ENCODE results near the gene SLC35F3.

The SLC35F3 gene

DNA sequence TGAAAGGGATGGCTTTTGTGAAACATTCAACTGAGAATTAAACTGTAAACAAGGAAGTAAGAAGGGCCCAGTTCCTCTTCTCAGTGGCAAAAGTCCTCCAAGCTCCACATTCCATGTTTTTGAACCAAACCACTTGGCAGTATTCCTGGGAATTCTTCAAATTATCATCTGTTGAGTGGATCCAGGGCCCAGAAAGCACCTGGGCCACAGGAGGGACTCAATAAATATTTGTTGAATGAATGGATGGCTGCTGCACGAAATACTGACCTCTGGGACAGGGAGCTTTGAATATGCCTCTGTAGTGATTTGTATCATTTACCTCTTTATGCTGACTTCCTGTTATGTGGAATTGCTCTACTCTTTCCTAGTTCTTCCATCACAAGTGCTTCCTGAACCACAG is 4.7 kb downstream of the SLC35F3 start:
- FAIRE-seq: no peak
- no peak for DNase-seq (ENCODE audit: insufficient read length, low spot score)

DNA sequence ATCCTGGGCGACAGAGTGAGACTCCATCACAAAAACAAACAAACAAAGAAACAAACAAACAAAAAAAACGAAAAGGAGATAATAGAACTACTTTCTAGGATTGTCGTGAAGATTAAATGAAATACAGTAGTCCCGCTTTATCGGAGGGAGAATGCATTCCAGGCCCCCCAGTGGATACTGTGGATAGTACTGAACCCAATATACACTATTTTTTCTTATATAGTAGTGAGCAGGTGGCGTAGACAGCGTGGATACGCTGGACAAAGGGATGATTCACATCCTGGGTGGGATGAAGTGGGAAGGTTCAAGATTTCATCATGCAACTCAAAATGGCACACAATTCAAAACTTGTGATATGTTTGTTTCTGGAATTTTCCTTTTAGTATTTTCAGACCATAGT is 8.0 kb downstream of the SLC35F3 start:
- FAIRE-seq (no peak), DNase-seq (ENCODE audit: insufficient read length, low spot score) (no peak)

DNA sequence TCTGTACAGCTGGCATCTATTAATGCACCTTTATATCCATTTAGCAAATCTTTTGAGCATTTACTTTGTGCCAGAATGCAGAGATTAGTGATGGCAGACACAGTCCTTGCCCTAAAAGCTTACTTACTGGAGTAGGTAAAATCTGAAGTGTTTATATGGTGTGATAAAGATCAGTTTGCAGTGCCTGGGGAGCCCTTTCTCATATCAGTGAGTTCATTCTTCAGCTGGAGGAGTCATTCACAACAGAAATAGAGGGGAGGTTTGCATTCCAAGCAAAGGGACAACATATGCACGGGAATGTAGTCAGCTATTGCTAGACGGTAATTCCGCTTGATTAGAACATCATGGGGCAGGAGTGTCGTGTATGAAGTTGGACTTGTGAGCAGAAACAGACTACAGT is 8.4 kb downstream of the SLC35F3 start:
- FAIRE-seq (no peak), DNase-seq (ENCODE audit: insufficient read length, low spot score) (no peak)

DNA sequence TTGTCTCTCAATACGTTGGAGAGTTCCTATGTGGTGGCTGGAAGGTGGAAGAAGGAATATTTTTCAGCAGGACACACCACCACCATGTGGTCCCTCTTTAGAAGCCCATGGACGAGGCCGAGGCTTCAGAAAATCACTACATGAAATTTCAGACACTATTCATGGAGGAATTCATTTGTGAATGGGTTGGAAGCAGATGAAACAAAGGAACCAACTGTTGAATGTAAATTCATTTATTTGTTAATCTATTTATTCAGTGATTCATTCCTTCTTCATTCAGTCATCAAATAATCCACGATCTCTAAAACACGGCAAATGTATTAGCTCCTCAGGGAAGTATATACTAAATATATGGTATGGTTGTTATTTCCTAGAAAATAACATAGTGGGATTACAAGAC is 12.2 kb downstream of the SLC35F3 start:
- DNase-seq (ENCODE audit: insufficient read length, low spot score) (no peak), FAIRE-seq (no peak)

DNA sequence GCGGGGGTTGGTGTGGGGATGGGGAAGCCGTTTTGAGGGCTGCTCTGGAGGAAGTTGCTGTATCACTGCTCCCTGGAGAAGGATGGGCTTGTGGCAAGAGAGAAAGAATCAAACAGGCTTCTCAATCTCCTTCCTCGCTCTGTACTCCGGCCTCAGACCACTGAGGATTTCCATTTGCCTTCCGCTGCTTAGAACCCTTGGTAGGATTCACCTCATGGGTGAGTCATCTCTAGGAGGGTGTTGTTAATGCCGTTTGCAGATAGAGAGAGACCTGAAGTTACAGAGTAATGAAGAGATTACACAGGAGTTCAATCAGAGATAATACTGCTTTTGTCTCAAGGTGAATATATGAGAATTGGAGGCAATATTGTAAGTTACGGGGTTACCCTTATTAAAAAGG is 15.3 kb downstream of the SLC35F3 start:
- no peak for FAIRE-seq
- DNase-seq (ENCODE audit: insufficient read length, low spot score): no peak

DNA sequence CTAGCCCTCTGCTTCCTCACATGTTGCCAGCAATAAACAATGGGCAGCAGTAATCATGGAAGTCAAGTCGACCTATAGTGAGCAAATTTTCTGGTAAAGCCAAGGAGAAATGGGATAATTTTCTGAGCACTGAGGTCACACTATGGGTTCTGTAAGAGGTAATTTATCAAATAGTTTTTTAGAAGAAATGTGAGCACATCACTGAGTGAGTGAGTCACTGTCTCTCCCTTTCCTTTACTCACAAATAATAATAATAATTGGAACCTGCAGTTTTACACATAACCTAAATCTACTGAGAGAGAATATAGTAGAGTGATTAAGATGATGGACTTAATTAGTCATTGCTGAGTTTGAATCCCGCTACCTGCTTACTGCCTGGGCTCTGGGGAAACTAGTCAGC is 23.6 kb downstream of the SLC35F3 start:
- no peak for FAIRE-seq
- no peak for DNase-seq (ENCODE audit: insufficient read length, low spot score)

DNA sequence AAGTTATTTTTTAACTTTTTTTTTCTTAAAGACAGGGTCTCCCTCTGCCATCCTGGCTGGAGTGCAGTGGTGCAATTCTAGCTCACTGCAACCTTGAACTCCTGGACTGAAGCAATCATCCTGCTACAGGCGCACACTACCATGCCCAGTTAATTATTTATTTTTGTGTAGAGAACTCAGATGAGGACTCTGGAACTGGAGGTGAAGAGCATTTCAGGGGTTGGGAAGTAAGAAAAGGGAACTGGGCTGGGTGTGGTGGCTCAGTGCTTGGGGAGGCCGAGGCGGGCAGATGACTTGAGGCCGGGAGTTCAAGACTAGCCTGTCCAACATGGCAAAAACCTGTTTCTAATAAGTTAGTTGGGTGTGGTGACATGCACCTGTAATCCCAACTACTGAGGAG is 28.9 kb downstream of the SLC35F3 start:
- FAIRE-seq (no peak), DNase-seq (ENCODE audit: insufficient read length, low spot score) (no peak)

DNA sequence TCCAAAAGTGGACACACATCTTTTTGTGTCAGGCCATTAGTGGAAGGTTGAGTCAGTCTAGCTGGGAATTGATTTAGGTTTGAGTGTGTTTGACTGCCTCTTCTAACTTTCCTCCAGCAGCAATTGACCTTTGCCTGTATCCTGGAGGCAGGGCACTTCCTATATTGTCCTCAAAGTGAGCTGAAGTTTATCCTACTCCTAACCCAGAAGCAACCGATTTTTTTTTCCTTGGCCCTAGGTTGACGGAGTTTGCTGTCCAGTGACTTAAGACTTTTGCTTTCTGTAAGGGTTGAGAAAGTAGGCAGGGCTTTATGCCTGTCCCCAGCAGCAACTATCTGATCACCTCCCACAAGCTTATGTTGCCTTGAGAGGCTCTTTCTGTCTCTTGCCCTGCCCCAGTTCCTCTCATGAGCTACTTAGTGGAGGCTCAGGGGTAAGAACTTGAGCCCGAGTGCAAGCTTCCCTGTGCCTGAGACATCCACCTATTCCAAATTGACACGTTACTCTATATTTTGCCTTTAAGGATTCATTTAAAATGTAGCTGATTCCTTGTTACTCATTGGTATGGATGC is 30.9 kb downstream of the SLC35F3 start:
- FAIRE-seq (no peak), DNase-seq (ENCODE audit: insufficient read length, low spot score) (no peak)

DNA sequence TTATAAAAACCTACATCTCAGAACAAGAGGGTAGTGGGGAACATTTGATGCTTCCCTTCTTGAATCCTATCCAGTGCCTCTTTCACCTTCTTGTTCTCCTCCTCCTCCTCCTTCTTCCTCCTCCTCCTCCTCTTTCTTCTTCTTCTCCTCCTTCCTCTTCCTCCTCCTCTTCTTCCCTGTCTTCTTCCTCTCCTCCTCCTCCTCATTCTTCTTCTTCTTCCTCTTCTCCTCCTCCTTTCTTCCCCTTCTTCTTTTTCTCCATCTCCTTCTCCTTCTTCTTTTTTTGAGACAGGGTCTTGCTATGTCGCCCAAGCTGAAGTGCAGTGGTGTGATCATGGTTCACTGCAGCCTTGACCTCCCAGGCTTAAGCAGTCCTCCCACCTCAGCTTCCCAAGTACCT is 31.9 kb downstream of the SLC35F3 start:
- FAIRE-seq: no peak
- DNase-seq (ENCODE audit: insufficient read length, low spot score): no peak

DNA sequence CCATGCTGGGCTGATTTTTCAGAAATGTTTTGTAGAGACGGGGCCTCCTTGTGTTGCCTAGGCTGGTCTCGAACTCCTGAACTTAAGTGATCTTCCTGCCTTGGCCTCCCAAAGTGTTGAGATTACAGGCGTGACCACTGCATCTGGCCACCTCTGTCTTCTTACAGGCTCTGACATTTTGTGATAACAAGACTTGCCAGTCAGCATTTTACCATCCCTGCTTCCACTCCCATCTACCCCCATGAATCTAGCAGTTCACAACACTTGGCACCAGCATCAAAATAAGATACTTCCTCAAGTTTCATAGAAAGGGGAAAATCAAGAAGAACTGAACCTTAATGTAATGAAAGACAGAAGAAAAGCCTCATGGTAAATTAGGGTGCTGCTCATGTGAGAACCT is 32.4 kb downstream of the SLC35F3 start:
- DNase-seq (ENCODE audit: insufficient read length, low spot score) (no peak), FAIRE-seq (no peak)

DNA sequence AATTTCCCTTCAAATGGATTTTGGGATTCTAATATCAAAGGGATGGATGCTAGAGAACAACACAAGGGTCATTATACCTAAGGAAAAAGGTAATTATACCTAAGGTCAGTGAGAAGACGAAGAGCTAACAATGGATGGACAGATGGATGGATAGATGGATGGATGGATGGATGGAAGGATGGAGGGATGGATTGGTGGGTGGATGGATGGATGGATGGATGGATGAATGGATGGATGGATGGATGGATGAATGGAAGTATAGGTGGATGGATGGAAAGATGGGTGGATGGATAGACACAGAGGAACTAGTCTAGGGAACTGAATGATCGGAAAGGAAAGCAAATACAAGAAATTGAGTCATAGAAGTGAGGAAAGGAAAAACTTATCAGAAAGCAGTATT is 34.0 kb downstream of the SLC35F3 start:
- DNase-seq (ENCODE audit: insufficient read length, low spot score) (no peak), FAIRE-seq (no peak)

DNA sequence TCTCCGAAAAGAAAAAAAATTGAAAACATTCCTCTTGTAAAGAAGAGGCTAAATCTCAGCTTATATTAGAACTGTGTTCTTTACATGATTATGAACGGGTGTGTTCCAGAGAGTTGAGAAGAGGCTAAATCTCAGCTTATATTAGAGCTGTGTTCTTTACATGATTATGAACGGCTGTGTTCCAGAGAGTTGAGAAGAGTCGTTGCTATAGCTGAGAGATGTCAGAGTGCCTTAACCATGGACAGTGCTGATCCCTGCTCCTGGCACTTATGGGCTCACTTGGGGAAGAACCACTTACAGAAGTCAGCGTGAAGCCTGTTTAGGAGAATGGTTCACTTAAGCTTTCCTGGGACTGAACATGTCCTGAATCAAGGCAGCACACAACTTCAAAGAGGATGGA is 35.0 kb downstream of the SLC35F3 start:
- FAIRE-seq (no peak), DNase-seq (ENCODE audit: insufficient read length, low spot score) (no peak)

DNA sequence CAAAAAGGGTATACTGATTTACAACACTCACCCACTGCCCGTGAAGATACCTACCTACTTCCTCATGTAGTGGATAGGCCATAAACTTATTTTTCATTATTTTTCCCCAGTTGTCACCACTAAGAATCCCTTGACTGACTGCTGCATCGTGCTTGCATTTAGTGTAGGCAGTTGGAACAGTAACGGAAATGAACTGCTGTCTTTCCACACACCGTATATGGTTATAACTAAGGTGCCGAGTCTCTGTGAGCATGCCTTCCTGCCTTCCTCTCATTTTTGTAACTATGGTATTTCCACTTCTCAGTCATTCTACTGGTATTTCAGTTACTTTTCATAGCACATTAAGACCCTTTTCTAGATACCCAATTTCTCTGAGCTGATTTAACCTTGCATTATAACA is 36.4 kb downstream of the SLC35F3 start:
- DNase-seq (ENCODE audit: insufficient read length, low spot score) (no peak), FAIRE-seq (no peak)

DNA sequence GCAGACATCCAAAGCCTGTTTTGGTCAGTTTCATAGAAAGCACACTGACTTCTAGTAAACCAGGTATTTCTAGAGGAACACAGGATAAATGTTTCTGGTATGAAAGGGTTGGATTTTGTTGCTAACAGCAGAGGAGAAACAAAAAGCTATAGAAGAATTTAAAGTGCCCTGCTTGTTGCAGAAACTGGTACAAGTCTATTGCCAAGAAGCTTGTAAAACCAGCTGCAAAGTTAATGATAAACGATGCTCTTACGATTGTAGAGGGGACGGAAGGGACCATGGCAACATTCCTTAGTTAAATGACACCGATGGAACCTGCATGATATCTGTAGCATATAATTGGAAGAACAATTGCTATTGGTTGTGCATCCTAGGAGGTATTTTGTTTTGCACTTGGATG is 40.1 kb downstream of the SLC35F3 start:
- DNase-seq (ENCODE audit: insufficient read length, low spot score) (no peak), FAIRE-seq (no peak)

DNA sequence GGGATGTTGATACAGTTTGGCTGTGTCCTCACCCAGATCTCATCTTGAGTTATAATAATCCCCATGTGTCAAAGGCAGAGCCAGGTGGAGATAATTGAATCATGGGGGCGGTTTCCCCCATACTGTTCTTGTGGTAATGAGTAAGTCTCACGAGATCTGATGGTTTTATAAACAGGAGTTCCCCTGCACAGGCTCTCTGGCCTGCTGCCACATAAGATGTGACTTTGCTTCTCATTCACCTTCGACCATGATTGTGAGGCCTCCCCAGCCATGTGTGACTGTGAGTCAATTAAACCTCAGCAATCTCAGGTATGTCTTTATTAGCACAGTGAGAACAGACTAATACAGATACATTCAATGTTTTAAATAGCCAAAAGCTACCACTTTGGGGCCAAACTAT is 41.1 kb downstream of the SLC35F3 start:
- no peak for DNase-seq (ENCODE audit: insufficient read length, low spot score)
- no peak for FAIRE-seq

DNA sequence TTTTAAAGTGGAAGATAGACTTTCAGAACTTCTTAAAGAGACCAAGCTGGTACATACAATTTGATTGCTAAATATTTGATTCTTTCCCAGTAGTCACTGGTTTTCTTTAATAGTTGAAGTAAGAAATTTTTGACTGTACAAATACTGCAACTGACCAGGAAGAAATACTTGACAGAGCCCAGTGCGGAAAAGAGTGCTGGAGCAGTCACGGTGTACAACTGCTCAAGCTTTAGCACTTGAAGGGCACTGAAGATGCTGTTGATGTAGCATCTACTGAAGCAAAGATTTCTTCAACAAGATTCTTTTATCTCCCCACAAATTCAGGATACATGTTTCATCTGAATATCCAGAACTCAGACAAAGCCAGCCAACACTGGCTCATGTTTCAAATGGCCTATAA is 41.5 kb downstream of the SLC35F3 start:
- DNase-seq (ENCODE audit: insufficient read length, low spot score): no peak
- no peak for FAIRE-seq

DNA sequence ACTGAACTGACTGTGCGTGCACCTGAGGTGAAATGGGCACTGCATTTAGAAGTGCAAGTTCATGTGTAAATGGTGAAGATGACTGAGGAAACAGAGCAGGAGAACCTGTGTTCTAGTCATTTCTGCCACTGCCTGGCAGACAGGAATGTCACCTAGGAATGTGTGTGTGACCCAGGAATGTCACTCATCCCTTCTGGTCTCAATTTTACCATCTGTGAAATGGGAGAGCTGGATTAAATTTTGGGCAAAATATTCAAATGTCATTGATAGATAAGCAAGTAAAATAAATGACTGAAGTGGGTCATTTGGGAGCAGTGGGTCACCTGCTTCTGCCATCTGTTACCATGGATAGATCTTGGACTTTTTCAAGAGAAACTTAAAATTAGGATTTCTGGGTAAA is 42.2 kb downstream of the SLC35F3 start:
- DNase-seq (ENCODE audit: insufficient read length, low spot score) (no peak), FAIRE-seq (no peak)

DNA sequence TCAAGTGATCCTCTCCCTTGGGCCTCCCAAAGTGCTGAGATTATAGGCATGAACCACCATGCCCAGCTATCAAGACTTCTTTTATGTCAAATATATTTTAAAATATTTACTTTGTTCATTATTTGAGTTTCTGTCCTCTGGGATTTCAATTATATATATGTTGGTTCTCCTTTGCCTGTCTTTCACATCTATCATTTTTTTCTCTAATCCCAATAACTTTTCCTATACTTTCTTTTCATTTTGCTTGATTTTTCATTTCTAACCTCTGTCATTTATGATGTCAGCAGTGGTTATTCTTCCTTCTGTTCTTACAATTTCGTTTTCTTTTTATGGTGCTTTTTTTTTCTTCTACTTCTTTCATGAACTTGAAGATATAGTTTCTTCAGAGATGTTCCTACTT is 47.3 kb downstream of the SLC35F3 start:
- no peak for FAIRE-seq

DNA sequence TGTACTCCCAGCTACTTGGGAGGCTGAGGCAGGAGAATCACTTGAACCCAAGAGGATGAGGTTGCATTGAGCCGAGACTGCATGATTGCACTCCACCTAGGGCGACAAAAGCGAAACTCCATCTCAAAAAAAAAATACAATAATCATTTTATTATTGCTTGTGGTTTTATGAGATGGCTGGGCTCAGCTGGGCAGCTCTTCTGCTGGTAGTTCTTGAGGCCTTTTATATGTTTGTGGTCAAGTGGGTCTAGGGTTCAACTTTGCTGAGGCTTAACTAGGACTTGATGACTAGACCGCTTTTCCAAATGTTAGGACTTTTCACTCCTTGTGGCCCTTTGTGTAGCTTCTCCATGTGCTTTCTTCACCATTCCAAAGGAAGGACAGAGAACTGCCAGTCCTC is 53.2 kb downstream of the SLC35F3 start:
- FAIRE-seq (no peak), DNase-seq (ENCODE audit: insufficient read length, low spot score) (no peak)

More for the DNA sequence above, 47.3 kb downstream of the SLC35F3 start:
- no peak for DNase-seq (ENCODE audit: insufficient read length, low spot score)

DNA sequence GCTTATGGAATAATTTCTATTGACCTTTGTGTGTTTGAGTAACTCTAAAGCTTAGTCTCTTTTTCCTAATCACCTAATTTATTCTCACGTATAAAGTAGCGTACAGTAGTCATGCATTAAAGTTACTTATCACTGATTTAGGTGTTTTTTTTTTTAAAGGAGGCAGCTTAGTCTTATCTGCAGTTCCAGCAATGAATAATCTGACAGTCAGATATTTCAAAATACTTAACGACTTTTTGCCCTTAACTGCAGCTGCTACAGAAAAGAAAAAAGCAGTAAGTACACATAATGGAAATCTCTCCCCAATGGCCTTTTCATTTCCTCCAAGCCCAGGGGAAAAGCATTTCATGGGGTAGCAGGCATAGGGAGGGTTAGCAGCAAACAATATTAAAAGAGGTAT is 54.6 kb downstream of the SLC35F3 start:
- no peak for FAIRE-seq

DNA sequence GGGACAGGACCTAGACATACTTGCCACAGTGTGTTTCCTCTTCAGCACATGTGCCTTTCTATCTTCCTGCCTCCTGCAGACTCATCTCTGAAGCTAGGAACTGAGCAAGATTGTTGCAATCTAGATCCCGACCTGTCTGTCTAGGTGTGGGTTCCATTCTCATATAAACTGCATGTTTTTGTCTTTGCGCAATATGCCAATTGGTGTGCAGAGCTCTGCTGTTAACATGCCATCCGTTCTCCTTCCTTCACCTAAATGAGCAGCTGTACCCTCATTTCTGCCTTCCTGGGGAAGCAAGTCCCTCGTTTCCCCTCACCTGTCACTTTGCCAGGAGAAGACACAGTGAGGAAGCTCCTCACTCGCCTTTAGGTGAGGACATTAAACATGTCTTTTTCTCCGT is 55.5 kb downstream of the SLC35F3 start:
- DNase-seq (ENCODE audit: insufficient read length, low spot score) (no peak), FAIRE-seq (no peak)

More for the DNA sequence above, 54.6 kb downstream of the SLC35F3 start:
- DNase-seq (ENCODE audit: insufficient read length, low spot score): no peak

DNA sequence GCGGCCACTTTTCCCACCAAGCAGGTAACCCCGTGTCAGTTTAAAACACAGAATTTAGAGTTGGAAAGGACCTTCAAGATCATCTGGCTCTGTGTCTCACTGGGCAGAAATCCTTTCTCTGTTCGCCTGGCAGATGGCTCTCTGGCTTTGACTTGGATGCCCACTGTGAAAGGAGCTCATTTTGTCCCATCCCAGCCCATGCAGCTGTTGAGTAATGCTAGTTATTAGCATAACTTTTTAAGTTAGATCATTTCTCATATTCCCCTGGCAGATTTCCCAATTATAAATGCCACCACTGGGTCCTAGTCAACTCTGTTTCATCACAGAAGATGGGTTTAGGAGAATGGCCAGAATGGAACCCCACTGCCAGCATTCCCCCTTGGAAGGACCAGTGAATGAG is 55.9 kb downstream of the SLC35F3 start:
- FAIRE-seq: no peak
- DNase-seq (ENCODE audit: insufficient read length, low spot score): no peak

DNA sequence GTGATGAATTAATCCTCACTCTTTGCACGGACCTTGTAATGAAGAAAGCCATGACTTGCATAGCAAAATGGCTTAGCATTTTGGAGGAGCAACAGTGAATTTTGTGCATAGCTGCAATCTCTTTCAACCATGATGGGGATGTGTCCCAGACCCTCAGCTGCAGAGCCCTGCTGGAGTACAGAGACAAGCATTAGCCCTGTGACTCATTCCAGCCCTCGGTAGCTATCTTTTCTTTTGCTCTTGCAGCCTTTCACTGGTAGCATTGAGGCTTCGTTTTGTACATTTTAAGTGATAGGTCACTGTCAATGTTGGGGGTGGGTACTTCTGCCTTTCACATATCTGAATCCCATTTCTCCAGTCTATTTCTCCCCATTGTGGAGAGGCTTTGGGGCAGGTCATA is 58.4 kb downstream of the SLC35F3 start:
- DNase-seq (ENCODE audit: insufficient read length, low spot score) (no peak), FAIRE-seq (no peak)

DNA sequence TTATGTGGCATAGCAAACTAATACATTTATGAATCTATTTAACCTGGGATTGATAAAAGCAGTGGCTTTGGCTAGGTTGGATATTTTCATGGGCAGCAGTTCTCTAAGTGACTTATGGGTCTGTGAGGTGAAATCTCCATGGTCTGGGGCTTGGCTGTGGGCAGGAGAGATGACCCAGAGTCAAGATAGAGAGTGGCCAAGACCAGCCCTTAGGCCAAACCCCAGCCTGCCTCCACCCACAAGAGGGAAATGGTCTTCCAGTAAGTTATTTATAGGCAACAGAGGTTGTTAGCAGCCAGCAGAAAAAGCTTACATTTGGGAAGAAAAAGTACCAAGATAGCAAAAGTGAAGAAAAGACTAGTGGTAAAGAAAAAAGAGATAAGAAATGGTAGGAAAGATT is 61.4 kb downstream of the SLC35F3 start:
- no peak for DNase-seq (ENCODE audit: insufficient read length, low spot score)
- FAIRE-seq: no peak
